ENCODE measurements around the gene PAF1.
A peak's percentile ranks its signal among the peaks of the same experiment; 100 is the strongest.

Gene PAF1

GRCh38 chr19:39416152-39417120 lies 25.5 kb upstream of the PAF1 start:
- DNase-seq = no peak

GRCh38 chr19:39415111-39416046 lies 24.5 kb upstream of the PAF1 start:
- no peak for DNase-seq

- no peak for DNase-seq
Measured at GRCh38 chr19:39413911-39414608, 23.2 kb upstream of the PAF1 start.

- DNase-seq = no peak
Measured at GRCh38 chr19:39413272-39413910, 22.5 kb upstream of the PAF1 start.

- peak; percentile 35 for DNase-seq
Measured at GRCh38 chr19:39412867-39413271, 22.0 kb upstream of the PAF1 start.

- DNase-seq = peak; percentile 95
Measured at GRCh38 chr19:39412100-39412866, 21.4 kb upstream of the PAF1 start, which contains the start of gene PLEKHG2. PLEKHG2 (plus strand) TSS chr19:39412669; CDS start chr19:39414087, 1,418 bp downstream.

- DNase-seq = peak; percentile 66
Measured at GRCh38 chr19:39411832-39412099, 20.9 kb upstream of the PAF1 start.

- no peak for DNase-seq
Measured at GRCh38 chr19:39411081-39411831, 20.4 kb upstream of the PAF1 start.

GRCh38 chr19:39410831-39411080 lies 19.9 kb upstream of the PAF1 start:
- no peak for DNase-seq

- DNase-seq = no peak
Measured at GRCh38 chr19:39410017-39410830, 19.3 kb upstream of the PAF1 start.

- no peak for DNase-seq
Measured at GRCh38 chr19:39409208-39410016, 18.5 kb upstream of the PAF1 start.

GRCh38 chr19:39408392-39409207 lies 17.7 kb upstream of the PAF1 start:
- no peak for DNase-seq

- no peak for DNase-seq
Measured at GRCh38 chr19:39407660-39408391, 16.9 kb upstream of the PAF1 start.

- no peak for DNase-seq
Measured at GRCh38 chr19:39407410-39407659, 16.4 kb upstream of the PAF1 start.

GRCh38 chr19:39406656-39407409 lies 15.9 kb upstream of the PAF1 start, which contains the start of gene ZFP36:
ZFP36 (plus strand) TSS chr19:39406847; CDS start chr19:39406905, 58 bp downstream.
- no peak for DNase-seq

GRCh38 chr19:39405958-39406655 lies 15.2 kb upstream of the PAF1 start:
- DNase-seq = no peak

Measured in NCI-H1092 (cell line).